ENCODE data around the gene HDDC2.

The HDDC2 gene

DNA sequence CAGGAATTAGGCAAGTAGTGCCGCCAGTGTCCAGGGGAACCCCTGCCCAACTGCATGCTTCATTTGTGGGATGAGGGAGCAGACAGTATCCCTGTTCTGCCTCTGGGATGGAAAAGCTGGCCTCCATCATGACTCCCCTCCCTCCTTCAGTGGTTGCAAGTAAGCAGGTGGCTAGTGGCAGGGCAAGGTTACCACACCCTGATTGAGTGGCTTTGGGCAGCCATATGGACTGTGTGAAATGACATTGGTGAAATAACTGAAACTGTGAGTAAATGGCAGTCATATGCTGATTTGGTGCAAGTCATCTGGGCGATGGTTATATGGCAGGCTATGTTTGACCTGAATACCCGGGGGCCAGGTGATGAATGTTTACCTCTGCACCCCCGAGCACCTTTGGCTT lies 33.0 kb downstream of the HDDC2 start:
- DNase-seq: no peak

DNA sequence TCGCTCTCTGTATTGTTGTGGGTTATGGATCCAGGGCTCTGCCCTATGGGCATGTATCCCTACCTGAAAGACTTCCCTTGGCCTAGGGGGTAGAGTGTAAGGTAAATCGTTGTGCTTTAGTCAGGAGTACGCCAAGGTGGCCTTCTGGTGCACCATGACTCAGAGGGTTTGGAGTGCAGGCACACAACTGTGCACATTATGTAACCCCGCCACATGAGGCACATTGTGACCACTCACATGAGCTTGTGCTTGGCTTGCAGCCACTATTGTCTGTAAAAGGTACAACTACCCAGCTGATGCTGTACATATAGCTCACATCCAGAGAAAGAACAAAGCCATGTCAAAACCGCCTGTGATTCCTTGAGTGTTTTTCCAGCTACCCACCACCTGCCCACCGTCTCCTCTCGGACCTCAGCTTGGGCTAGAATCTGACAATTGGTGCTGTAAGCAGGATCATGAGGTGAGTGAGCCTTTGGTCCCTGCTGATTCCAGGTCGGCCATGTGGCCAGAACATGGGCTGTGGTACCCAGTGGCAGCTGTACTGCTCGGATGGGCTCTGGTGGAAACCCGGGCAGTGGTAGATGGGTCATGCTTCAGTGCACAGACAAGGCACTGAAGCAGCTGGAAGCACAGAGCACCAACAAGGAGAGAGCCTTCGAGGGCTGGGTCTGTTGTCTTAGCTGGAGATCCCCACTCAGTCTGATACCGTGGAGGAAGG lies 33.8 kb downstream of the HDDC2 start:
- DNase-seq: no peak

DNA sequence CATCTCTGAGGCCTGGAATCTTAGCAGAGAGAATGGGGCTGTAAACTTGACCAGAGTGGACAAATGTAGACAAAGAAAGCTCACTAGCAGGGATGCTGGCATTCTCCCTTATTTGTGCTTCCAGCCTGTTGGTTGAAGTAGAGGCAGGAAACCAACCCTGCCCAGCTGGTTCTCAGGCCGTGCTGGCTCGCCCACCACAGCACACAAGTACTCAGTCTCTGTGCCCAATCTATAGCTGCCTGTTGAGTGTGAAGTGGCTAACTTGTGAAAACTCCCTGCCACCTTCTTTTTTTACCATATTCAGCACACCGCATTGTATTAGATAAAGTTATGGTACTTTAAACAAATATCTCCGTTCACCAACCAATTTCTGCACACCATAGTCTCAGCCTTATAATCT lies 37.3 kb downstream of the HDDC2 start:
- no peak for DNase-seq

DNA sequence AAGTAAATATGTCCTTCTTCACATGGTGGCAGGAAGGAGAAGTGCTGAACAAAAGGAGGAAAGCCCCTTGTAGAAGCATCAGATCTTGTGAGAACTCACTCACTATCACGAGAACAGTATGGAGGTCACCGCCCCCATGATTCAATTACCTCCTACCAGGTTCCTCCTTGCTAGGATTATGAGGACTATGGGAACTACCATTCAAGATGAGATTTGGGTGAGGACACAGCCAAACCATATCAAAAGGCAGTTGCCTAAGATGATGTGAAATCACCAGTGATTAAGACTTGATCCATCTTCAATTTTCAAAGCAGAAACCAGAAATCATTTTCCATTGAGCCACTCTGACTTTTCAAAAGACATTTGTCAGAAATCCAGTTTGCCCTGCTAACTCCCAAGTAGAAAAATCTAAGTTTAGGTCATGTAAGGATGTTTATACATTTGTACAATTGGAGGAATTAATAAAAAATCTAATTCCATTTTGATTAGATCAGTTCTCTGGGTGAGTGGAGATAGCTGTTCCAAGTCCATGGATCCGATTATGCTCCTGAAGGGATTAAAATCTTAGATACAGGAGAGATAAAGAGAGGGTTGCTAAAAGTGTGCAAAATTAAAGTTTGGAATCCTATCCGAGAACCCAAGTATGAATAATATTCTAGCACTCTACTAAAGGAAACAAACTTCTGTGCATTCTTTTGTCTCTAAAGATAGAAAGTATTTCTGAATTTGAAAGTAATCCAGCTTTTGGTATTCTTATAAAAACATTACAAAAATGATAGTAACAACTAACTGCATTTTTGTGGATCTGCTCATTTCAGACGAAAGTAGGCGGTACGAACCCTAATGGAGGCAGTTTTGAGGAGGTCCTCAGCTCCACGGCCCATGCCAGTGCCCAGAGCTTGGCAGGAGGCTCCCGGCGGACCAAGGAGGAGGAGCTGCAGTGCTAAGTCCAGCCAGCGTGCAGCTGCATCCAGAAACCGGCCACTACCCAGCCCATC lies 39.5 kb downstream of the HDDC2 start:
- no peak for DNase-seq

DNA sequence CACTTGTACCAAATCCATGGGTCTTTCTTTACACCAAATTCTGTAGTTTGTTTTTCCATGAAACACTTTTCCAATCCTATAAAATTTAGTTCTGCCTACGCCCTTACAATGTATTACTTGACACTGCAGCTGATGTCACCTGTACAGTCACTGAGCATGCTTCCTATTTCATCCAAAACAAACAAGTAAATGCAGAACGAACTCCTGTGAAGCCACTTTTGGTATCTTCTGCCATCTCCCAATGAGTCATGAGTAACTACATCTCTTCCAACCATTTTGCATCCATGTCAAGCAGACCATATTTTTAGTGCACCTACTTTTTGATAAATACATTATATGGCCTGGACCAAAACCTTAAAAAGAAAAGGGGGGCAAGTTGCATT lies 42.4 kb downstream of the HDDC2 start:
- no peak for DNase-seq

DNA sequence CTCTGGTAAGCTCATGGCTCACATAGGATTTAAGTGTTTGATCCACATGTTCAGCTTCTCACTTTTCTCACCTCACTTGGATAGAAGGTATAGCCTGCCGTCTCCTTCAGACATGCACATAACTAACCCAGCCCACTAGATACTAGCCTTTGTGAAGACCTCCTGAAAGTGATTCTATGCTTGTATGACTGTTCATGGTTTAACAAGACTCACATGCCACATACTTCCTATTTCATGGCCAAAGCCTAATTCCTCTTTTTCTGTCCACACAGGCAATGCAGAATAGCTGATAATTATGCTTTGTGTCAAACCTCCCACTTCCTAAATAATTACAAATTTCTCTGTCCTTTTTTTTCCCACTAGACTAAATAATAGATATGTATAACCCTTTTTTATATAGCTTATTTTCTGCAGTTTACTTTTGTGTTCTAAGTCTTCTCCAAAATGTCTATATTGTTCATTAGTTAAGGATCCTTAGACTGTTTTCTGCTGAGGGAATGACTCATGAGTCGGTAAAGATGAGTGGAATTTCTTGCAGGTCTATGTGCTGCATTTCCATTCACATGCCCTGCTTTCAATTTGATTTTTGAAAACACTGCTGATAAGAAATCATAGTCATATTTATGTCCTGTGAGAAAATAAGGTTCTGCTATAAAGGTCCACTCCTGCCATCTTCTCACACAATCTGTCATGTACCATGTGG lies 43.0 kb downstream of the HDDC2 start:
- DNase-seq: no peak

DNA sequence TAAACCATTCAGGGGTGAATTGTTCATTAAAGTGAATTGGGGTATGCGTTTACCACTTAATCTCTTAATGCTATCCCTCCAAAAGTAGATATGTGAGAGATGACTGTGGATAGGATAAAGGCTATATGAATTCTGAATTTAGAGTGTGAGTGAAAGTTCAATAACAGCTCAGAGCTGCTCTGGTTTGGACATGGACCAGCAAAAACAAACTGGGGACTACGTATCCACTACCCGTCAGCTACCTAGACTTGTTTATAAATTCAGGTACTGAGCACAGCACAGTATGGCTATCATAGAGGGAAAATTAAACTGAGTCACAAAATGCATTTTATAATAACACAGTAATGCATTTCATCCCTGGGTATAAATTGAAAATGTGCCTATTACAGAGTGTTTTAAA lies 44.4 kb downstream of the HDDC2 start:
- no peak for DNase-seq

DNA sequence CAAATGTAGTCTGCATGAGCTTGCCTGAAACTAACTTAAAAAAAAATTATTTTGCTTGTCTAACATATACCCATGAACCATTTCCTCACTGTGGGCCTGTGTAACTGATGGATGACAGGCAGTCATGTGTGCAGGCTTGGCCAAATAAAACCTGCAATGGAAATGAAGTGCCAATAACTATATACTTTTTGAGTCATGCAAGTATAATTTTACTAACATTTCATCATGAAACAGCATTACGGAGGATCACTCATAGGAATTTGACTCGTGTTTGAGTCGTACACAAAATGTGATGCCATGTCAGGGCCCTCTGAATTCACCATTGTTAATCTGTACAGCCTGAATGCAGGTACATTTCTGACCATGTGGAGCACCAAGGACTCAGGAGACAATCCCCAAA lies 46.6 kb downstream of the HDDC2 start:
- DNase-seq: no peak

DNA sequence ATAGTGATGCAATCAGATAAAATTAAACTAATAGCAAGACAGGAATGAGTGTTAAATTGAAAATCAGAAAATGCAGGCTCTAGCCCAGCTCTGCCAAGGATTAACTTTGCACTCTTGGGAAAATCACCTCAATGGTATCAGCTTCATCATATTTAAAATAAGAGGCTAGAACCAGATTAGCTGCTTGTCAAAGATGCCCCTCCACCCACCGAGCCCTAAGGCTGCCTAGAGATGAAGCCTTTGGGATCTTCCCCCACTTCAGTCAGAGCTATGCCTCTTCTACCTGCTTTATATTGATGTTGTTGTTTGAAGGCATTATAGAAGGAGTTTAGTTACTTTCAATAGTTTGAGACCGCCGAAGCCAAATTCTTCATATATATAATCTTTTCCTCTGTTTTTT lies 47.4 kb downstream of the HDDC2 start:
- no peak for DNase-seq

DNA sequence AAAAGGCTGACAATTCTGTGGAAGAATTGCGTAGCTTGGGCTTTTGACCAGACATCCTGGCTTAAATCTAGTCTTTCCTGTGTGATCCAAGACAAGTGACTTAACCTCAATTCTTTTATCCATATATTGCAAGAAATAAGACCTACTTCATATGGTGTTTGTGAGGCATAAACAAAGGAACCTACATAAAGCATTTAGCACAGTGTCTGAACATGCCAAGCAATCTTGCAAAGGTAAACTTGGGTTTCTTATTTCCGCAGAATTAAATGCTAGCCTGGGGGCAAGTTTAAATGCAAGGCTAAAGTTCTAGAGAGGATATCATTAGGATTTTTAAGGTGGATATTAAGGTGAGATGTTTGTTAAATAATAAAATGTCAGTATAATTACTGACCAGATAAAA lies 47.9 kb downstream of the HDDC2 start:
- no peak for DNase-seq

DNA sequence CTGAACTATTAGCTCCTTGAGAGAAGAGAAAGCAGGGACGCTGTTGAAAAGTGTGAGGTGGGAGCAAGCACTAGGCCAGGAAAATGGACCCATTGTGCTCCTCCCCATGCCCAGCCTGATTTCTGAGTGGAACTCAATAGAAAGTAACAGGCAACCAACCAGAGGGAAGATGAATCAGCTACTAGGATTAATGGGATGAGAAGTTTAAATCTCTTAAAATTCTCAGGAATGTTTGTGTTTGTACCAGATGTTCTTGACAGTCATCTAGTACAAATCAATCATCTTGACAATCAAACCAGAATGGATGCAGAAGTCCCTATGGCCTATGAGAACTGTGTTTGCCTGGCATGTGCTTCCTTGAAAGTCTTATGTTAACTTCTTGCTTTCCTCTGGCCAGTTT lies 48.9 kb downstream of the HDDC2 start:
- DNase-seq: no peak

DNA sequence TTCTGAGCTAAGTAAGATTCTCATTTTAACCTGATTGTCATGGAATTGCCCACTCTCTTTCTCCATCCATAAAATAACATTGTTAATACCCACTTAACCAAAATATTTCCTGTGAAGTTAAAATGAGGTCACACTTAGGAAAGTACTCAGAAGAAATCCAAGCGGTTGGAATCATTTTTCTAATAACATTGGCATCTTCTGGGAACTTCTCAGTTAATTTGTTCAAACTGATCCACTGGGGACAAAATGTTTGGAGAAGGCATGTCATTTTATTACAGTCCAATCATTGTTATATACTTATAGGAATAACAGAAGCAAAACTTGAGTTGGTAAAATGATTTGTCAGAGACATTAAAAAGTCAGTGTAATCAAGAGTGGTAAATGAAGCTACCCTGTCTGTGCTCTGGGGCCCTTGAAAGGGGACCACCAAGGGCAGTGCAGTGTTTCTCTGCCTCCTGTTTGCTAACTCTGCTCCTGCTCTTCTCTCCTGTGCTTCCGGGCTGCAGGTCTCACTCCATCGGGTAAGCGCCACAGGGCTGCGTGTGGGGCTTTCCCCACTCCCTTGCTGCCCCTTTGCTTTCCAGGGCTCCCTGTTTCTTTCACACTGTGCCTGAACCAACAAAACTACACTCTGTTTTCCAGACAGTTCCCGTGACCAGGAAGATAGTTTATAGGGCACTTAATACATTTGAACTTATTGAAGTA lies 50.1 kb downstream of the HDDC2 start:
- no peak for DNase-seq

DNA sequence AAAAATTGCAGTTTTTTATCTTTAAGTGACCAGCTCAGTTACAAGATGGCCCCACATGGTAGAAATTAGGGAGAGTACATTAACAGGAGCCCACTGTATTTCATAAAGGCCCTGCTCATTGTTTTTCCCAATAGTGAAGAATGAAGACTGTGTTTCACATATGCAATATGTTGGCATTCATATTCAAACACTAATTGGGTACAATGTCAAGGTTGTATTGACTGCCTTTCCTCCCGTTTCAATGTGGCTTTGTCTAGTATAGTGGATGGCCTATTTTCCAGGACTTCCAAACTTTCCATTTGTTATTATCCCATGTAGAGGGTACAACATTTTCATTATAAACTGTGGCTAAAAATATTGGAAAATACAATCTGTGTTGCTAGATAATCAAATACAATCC lies 51.3 kb downstream of the HDDC2 start:
- DNase-seq: peak in 1 of 2 experiments; percentile 6

DNA sequence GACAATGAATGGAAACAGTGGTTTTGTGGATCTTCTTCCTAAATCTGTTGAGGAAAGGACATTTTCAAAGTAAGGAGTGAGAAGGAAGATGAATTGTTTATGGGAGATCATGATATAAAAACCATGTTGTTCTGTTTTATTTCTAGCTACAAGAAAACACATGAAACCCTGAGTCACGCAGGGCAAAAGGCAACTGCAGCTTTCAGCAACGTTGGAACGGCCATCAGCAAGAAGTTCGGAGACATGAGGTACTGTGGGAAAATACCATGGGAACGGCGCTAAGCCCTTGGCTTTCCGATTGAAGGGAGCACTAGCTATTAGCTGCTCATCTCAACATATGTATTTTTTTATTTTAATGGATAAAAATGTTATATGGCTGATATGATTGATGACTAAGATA lies 53.6 kb downstream of the HDDC2 start:
- no peak for DNase-seq

DNA sequence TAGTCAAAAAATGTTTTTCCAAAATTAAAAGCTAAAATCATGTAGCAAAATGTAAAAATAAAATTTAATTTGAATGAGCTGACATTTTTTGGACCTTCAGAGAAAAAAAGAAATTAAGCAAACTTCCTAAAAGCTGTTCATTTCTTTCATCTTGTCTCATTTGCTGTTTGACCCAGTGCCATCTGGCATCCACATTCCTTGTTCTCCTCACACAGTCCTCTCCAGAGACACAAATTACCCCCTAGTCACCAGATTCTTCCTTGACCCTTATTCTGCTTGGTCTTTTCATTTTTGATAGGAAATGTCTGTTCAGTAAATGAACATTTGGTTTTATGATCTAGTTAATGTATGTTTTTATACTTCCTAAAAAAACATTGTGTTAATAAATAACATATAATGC lies 55.2 kb downstream of the HDDC2 start:
- peak; percentile 2 to 44 for DNase-seq

DNA sequence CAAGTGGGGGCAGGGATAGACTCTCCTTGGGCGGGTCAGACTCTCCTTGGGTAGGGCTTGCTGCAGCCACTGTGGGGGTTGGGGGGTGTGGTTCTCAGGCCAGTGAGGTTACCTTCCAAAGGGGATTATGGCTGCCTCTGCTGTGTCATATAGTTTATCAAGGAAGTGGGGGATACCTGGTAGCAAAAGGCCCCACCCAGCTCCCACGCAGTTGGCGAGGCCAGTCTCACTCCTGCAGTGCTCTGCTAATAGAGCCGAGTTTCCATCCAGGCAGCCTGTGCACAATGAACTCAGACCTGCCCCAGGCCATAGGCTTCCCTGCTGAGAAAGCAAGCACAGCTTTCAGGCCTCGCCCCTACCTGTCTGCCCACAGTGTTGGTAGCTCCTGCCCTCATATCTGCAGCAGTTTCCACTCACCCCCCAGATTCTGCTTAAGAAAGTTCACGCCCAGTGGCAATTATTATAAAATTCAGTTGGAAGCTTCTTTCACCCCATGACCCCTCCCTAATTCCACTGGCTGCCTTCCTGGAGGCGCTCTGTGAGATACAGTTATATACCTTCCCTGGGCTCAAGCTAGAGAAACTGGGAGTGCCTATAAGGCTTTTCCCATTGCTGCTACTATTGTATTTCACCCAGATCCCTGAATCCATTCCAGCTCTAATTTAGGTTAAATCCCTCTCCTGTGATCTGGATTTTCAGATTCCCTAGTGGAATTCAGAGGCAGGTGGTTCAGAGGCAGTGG lies 56.1 kb downstream of the HDDC2 start:
- peak in 1 of 2 experiments; percentile 5 for DNase-seq

DNA sequence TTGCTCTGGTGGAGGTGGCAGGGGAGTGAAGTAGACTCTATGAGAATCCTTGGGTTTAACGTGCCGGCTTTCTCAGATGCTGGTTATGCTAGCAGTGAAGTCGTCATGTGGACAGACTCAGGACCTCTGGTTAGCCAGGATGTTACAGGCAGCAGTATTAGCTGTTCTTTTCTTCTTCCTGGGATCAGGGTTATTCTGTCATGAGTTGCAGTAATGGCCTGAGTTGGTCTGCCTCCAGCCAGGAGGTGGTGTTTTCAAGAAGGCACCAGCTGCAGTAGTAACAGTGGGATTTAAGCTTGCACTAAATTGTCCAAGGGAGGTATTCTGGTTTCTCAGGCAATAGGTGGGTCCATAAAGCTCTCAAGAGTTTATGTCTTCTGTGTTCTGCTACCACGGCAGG lies 56.7 kb downstream of the HDDC2 start:
- DNase-seq: no peak

DNA sequence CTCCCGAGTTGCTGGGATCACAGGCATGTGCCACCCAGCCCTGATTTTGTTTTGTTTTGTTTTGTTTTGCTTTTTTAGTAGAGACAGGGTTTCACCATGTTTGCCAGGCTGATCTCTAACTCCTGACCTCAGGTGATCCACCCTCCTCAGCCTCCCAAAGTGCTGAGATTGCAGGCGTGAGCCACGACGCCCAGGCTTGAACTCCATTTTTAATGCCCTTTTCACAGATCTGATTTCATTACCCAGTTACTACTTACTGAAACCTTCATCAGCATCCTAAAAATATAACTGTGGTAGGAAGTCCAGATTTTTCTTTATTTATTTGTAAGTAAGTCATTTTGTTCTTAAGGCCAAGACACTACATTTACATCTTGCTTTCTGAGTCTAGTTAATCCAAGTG lies 64.0 kb downstream of the HDDC2 start:
- no peak for DNase-seq

DNA sequence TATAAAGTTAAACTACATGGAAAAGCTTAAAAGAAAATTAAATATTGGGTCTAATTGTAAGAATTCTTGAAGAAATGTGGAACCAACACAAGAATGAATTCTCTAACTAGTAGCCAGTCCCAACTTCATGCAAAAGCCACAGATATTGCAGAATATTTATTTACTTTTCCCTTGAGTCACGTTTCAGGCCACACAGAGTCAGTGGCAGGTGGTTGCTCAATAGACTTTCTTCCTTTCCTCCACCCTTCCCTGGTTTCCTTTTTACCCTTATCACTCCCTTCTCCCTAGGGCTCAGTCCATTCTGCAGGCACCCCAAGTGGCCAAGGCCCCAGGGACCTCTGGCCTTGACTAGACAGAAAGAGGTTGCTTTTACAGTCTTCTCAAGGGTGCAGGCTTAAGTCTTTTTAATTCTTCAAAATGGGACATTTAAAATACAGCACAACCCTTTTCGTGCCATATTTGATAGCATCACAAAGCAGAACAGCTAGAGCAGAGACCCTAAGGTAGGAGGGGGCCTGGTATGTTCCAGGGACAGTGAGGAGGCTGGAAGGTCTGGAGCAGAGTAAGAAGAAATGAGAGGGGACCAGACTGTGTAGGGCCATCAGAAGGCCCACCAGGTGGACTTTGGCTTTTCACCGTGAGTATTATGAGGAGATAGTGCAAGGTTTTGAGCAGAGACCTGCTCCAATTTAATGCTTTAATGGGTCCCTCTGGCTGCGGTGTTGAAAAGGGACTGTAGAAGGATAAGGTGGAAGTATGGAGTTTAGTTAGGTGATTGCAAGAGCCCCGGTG lies 65.0 kb downstream of the HDDC2 start:
- DNase-seq: no peak

DNA sequence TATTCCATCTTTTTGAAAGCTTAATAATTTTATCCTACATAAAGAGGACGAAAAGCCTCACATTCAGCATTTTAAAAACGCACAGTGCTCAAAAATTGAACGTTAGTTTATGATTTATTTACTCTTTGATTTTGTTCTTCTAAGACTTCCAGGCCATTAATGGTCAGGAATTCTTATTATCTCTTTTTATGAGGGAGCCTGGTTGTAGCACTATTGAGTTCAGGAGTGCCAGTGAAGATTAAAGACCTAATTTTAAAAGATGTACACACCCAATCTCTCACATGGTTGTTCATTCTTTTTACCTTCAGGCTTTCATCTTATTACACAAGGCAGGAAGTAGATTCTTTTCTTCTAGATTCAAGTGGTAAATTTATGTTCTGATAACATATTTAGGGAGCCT lies 68.6 kb downstream of the HDDC2 start:
- no peak for DNase-seq

DNA sequence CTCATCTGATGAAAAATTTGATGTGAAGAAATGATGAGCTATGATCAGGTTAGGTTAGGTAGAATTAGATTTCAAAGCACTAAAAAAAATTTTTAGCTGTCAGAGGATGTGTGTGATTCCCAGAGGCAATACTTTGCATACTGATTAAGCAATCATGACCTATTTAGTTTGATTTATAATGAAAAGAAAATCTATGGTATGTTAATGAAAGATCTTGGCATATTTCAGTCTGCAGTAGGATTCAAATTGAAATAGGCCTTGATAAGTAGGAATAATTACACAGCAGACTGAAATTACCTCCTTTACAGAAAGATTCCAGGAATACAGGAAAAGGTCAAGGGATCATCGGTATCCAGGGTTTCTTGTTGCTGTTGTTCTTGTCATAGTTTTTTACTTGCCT lies 69.3 kb downstream of the HDDC2 start:
- no peak for DNase-seq
